SJSA1 (cell line): ENCODE results near the gene CST7. TPM values are rescaled to one million over a fixed set of nuclear protein-coding genes. Genes with fewer than 3 reads are reported as not detected.

ENCODE experiments used
- DNase-seq, 2 experiments: peaks; one replicate each; pipeline ENCODE4 v3.0.0-alpha.2; 2015 to 2020; ENCODE audit warnings: low spot score in 2 of 2, low read depth in 1 of 2
- H3K27ac ChIP-seq: fragments of 250-450 bp; sonication (Bioruptor Pico); 2 replicates; pipeline ENCODE4 v1.5.1; 2020; ENCODE audit warnings: mild to moderate bottlenecking, moderate library complexity
- H3K27me3 ChIP-seq: fragments of 250-450 bp; sonication (Bioruptor Pico); replicated peaks from 2 replicates; pipeline ENCODE4 v1.5.1; 2020; ENCODE audit warnings: mild to moderate bottlenecking, moderate library complexity
- H3K36me3 ChIP-seq: fragments of 250-450 bp; sonication (Bioruptor Pico); 2 replicates; pipeline ENCODE4 v1.5.1; 2020; ENCODE audit warnings: mild to moderate bottlenecking
- H3K4me1 ChIP-seq: fragments of 250-450 bp; sonication (Bioruptor Pico); replicated peaks from 2 replicates; pipeline ENCODE4 v1.6.1; 2021; ENCODE audit warnings: mild to moderate bottlenecking
- H3K4me3 ChIP-seq: fragments of 250-450 bp; sonication (Bioruptor Pico); 2 replicates; pipeline ENCODE4 v1.5.1; 2020; ENCODE audit warnings: mild to moderate bottlenecking
- H3K9me3 ChIP-seq: fragments of 250-450 bp; sonication (Bioruptor Pico); replicated peaks from 2 replicates; pipeline ENCODE4 v1.5.1; 2020; ENCODE audit warnings: mild to moderate bottlenecking
- total RNA-seq: library from RNA; depleted of rRNA; stranded (reverse); fragments of >200 nt; shearing (Covaris generic); gene quantifications from 2 replicates; pipeline ENCODE4 v1.2.3, GENCODE V29; 2014

The CST7 gene
- total RNA-seq, 1 experiment from 2014 or later, result not detected

DNA sequence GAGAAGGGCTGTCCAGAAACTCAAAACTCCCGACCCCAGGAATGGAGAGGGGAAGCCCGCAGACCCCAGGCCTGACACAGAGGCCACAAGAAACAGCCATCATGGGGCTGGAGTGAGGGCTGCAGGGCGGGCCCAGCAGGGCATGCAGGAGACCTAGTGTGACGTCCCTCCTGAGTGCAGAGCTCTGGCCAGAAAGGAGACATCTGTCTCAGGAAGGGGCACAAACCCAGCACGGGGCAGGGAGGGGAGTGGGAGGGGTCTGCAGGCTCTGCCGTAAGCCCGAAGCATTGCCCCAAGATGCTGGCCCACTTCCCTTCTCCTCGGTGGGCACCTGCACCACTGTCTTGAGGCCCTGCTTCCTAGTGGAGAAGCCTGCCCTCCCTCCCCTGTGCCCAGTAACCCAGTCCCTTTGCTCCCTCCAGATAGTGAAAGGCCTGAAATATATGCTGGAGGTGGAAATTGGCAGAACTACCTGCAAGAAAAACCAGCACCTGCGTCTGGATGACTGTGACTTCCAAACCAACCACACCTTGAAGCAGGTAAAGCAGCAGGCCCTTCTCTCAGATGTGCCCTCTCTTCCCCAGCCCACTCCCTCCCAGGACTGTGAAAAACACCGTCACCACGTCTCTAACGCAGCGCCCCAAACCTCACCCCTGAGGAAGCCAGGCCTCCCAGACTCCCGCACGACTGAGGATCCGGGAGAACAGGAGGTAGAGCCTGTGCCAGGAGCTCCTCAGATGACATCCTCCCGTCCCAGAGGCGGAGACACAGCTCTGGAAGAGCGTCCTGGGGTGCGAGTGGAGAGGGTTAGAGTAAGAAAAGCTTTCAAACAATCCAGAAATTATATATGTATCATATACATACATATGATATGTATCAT lies 9.7 kb downstream of the CST7 start:
- H3K4me3 ChIP-seq, result no peak overlapping the region
- peaks cover 20% of the 10 kb centered on the region for H3K36me3 ChIP-seq
- DNase-seq, result peak in 1 of 2 experiments; percentile 32
- no peaks in the 10 kb centered on the region for H3K9me3 ChIP-seq
- H3K27ac ChIP-seq, result no peak overlapping the region
- no peaks in the 10 kb centered on the region for H3K4me1 ChIP-seq
- H3K27me3 ChIP-seq, result no peaks in the 10 kb centered on the region

DNA sequence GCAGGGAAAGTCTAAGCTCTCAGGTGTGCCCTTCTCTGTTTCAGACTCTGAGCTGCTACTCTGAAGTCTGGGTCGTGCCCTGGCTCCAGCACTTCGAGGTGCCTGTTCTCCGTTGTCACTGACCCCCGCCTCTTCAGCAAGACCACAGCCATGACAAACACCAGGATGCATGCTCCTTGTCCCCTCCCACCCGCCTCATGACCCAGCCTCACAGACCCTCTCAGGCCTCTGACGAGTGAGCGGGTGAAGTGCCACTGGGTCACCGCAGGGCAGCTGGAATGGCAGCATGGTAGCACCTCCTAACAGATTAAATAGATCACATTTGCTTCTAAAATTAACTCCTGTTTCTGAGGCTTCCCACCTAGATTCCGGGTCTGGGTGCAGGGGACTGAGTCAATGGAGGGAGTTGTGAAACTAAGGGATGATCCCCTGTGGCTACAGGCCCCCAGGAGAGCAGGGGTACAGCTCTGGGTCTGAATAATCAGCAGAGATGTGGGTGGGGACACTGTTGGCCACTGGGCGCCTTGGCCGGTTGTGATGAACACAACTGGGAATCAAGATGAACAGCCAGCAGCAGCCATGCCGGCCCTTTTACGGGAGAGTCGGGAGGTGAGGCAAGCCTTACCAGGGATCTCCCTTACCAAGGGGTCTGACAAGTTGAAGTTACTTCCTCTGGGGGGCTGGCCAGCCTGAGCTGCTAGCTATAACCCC lies 10.7 kb downstream of the CST7 start:
- peak in 1 of 2 experiments; percentile 30 for DNase-seq
- no peak overlapping the region for H3K27ac ChIP-seq
- H3K4me1 ChIP-seq, result no peaks in the 10 kb centered on the region
- H3K27me3 ChIP-seq, result no peaks in the 10 kb centered on the region
- H3K9me3 ChIP-seq, result no peaks in the 10 kb centered on the region
- H3K4me3 ChIP-seq, result no peak overlapping the region
- H3K36me3 ChIP-seq, result peaks cover 21% of the 10 kb centered on the region

DNA sequence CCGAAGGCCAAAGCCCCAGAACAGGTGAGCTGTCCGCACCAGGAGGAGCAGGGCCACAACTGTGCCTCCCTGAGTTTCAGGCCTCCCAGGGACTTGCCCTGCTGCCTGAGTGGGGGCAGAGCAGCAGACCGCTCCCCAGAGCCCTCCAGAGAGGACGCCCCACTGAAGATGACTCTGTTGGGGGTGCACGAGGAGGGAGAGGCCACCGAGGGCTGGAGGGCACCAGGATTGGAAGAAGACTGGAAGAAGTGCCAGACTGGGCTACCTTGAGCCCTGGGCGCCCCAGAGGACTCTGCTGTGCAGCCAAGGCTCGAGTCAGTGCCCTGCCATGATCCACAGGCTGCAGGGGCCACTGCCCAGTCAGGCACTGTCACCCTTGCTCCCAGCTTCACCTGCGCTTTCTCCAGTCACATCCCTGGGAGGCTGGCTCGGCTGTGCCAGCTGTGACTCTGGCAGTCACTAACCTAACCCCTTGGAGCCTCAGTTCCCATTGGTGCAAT lies 11.3 kb downstream of the CST7 start:
- no peaks in the 10 kb centered on the region for H3K9me3 ChIP-seq
- H3K4me3 ChIP-seq, result no peak overlapping the region
- H3K27me3 ChIP-seq, result no peaks in the 10 kb centered on the region
- peaks cover 24% of the 10 kb centered on the region for H3K36me3 ChIP-seq
- peak in 1 of 2 experiments; percentile 32 for DNase-seq
- no peak overlapping the region for H3K27ac ChIP-seq
- no peaks in the 10 kb centered on the region for H3K4me1 ChIP-seq

DNA sequence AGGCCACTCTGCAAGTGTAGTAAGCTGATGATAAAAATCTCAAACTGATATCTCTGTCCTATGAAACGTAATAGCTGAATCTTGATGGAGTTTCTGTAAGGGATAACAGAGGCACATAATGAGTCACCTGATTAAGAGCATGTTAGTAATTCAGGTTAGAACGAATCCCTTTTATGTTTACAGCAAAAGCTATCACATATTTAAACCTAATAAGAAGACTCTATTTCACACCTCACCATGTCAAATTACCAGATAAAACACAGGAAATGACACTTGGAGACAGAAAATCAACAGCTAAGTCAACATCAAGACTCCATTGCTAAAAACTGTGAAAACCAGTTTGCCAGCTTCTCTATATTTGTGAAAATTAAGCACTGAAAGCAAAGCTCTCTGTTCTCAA lies 11.8 kb downstream of the CST7 start:
- no peaks in the 10 kb centered on the region for H3K9me3 ChIP-seq
- no peak overlapping the region for H3K27ac ChIP-seq
- no peaks in the 10 kb centered on the region for H3K27me3 ChIP-seq
- H3K4me3 ChIP-seq, result no peak overlapping the region
- no peak for DNase-seq
- peaks cover 30% of the 10 kb centered on the region for H3K36me3 ChIP-seq
- no peaks in the 10 kb centered on the region for H3K4me1 ChIP-seq

DNA sequence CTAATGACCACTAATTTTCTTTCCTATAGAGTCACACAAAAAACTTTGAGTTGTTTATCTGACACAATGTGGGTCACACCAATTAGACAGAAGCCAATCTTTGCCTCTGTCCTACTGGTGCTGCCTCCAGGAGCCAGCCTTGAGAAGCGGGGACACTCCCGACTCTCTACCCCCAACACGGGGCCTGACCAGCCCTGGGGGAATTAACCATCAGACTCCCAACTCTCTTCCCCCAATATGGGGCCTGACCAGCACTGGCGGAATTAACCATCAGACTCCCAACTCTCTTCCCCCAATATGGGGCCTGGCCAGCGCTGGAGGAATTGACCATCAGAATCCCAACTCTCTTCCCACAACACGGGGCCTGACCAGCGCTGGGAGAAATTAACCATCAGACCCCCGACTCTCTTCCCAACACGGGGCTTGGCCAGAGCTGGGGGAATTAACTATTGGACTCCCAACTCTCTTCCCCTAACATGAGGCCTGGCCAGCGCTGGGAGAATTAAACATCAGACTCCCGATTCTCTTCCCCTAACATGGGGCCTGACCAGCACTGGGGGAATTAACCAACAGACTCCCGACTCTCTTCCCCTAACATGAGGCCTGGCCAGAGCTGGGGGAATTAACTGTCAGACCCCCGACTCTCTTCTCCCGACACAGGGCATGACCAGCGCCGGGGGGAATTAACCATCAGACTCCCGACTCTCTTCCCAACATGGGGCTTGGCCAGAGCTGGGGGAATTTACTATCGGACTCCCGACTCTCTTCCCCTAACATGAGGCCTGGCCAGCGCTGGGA lies 12.5 kb downstream of the CST7 start:
- no peaks in the 10 kb centered on the region for H3K9me3 ChIP-seq
- H3K4me1 ChIP-seq, result no peaks in the 10 kb centered on the region
- no peak overlapping the region for H3K27ac ChIP-seq
- H3K27me3 ChIP-seq, result no peaks in the 10 kb centered on the region
- peaks cover 34% of the 10 kb centered on the region for H3K36me3 ChIP-seq
- DNase-seq, result peak in 1 of 2 experiments; percentile 30
- H3K4me3 ChIP-seq, result no peak overlapping the region

DNA sequence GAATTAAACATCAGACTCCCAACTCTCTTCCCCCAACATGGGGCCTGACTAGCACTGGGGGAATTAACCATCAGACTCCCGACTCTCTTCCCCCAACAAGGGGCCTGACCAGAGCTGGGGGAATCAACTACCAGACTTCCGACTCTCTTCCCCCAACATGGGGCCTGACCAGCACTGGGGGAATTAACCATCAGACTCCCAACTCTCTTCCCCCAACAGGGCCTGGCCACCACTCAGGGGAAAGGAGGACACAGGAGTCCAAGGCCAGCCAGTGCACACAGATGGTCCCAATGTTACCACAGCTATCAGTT lies 13.1 kb downstream of the CST7 start:
- H3K27ac ChIP-seq, result no peak overlapping the region
- no peaks in the 10 kb centered on the region for H3K27me3 ChIP-seq
- peaks cover 37% of the 10 kb centered on the region for H3K36me3 ChIP-seq
- peak in 1 of 2 experiments; percentile 20 for DNase-seq
- H3K4me3 ChIP-seq, result no peak overlapping the region
- no peaks in the 10 kb centered on the region for H3K4me1 ChIP-seq
- H3K9me3 ChIP-seq, result no peaks in the 10 kb centered on the region

DNA sequence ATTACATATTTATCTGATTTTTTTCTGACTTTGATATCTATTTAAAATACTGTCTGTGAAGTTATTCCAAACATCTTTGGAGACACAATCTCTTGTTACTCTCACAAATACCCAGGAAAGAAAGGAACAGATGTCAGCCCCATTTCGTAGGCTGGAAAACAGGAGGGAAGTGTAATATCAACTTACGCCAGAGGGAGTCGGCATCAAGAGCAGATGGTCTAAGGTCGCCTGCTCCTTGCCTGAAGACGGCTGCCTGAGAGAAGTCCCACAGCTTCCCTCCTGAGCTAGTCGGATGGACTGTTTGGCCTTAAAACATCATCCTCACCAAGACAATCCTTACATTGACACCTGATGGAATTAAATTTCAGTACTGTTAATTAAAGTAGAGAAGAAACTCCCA lies 13.4 kb downstream of the CST7 start:
- Histone ChIP-seq H3K27ac (no peak overlapping the region), H3K4me1 (no peaks in the 10 kb centered on the region), H3K9me3 (no peaks in the 10 kb centered on the region), H3K27me3 (no peaks in the 10 kb centered on the region), H3K36me3 (peaks cover 40% of the 10 kb centered on the region), H3K4me3 (no peak overlapping the region)
- DNase-seq, result no peak

DNA sequence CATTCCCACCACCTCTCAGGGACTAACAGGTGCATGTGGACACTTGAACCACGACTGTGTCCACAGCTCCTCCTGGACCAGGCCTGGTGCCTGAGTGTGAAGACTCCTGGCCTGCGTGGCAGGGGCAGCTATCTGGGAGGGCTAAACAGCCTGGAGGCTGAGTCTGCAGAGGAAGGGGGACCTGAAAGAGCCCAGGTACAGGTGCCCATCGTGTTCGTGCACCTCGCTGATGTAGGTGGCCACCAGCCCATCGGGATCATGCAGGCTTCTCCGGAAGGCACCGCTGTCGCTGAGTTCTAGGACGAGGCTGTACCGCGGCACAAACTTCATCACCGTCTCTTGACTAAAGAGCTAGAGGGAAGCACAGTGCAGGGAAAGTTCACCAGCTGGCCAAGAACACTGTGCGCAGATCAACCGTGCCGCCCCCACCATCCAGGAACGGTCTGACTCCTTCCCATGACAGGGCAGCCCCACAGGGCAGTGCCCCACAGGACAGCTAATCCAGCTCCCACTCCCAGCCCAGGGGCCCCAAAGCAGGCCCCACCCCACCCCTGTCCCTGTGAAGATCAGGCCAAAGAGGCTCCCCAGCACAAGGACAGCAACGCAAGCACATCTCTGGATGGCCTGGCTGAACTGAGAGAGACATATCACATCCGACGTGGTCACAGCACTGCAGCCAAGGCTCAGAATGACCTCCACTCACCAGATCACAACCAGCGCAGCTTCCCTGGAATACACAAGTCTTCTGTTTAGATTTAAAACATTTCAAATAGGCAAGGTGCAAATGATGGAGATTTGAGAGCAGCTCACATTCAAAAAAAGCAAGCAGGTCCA lies 14.8 kb downstream of the CST7 start:
- H3K27ac ChIP-seq, result no peak overlapping the region
- H3K4me3 ChIP-seq, result no peak overlapping the region
- H3K4me1 ChIP-seq, result no peaks in the 10 kb centered on the region
- H3K36me3 ChIP-seq, result peaks cover 50% of the 10 kb centered on the region
- peak in 1 of 2 experiments; percentile 41 for DNase-seq
- no peaks in the 10 kb centered on the region for H3K9me3 ChIP-seq
- no peaks in the 10 kb centered on the region for H3K27me3 ChIP-seq

DNA sequence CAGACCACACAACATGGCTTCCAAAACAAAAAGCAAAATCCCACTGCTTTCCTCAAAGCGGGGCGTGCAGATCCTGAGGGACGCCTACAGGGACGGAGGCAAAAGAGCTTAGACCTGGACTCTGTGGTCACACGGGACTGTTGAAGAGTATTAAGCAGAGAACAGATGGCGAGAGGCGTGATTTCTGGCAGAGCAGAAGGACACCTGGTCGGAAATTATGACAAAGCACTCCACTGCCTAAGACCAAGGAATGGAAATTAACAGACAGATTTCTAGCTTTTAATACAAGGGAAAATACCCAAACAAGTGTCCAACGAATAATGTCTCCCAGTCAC lies 15.4 kb downstream of the CST7 start:
- peak in 1 of 2 experiments; percentile 20 for DNase-seq
- Histone ChIP-seq H3K4me3 (no peak overlapping the region), H3K4me1 (no peaks in the 10 kb centered on the region), H3K27me3 (no peaks in the 10 kb centered on the region), H3K9me3 (no peaks in the 10 kb centered on the region), H3K27ac (no peak overlapping the region), H3K36me3 (peaks cover 56% of the 10 kb centered on the region)

DNA sequence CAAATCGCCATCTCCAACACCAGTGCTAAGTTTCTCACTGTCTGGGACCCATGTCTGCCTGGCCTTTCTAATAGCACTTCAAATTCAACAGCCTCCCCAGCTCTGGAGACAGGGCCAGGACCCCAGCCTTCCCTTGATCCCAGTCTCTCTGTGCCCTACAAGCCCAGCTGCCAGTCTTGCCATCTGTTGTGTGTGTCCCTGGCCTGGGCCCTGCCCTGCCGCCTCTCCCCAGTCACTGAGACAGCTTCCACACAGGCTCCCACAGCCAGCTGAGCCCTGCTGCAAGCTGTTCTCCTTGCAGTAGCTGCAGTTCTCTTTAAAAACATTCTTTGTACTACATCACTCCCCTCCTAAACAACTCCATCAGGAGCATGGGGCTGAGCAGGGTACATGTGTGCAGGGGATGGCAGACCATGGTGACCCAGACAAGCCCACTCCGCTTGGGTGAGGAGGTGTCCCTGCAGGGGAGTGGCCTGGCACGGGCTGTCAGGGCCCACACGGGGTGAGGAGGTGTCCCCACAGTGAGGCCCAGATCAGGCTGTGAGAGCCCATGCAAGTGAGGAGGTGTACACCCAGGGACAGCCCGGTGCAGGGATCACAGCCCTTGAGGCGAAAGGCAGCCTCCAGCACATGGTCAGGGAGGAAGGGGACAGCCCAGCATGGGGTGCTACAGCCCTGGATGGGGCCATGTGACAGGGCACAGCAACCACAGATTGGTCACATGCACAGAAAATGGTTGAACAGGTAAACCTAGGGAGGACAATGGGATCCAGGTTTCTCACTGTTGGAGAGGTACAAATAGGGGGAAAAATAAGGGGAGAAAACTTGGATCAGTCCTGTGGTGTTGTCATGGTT lies 16.2 kb downstream of the CST7 start:
- Histone ChIP-seq H3K9me3 (no peaks in the 10 kb centered on the region), H3K27me3 (no peaks in the 10 kb centered on the region), H3K36me3 (peaks cover 64% of the 10 kb centered on the region), H3K4me1 (no peaks in the 10 kb centered on the region), H3K4me3 (no peak overlapping the region), H3K27ac (no peak overlapping the region)
- DNase-seq, result peak in 1 of 2 experiments; percentile 30

DNA sequence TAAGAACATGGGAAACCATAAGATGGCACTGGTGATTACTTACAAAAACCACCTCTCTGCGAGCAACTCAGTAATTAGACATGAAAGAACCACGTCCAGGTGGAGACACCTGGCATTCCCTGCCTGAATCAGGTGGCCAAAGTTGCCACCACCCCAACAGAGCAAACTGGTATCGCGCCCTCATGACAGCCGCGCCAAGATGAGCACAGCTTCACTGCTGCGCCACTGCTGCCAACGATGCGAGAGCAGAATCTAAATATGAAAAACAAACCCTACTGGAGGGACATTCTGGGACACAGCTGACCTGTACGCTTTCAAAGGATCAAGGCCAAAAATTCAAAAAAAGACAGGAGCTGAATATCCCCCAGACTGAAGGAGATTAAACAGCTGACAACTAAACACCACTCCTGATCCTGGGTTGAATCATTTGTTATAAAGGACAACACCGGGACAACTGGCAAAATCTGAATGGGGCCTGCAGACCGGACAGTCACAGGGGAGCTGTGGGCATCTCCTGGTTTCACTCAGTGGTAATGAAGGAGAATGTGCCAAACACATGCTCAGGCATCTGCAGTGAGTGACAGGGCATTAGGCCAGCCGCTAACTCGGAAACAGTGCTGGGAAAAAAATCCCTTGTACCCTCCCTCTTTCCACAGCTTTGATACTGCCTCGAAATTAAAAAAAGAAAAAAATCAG lies 17.4 kb downstream of the CST7 start:
- no peak overlapping the region for H3K4me3 ChIP-seq
- H3K27ac ChIP-seq, result no peak overlapping the region
- H3K27me3 ChIP-seq, result no peaks in the 10 kb centered on the region
- no peaks in the 10 kb centered on the region for H3K9me3 ChIP-seq
- no peaks in the 10 kb centered on the region for H3K4me1 ChIP-seq
- peak in 1 of 2 experiments; percentile 28 for DNase-seq
- H3K36me3 ChIP-seq, result peaks cover 64% of the 10 kb centered on the region

DNA sequence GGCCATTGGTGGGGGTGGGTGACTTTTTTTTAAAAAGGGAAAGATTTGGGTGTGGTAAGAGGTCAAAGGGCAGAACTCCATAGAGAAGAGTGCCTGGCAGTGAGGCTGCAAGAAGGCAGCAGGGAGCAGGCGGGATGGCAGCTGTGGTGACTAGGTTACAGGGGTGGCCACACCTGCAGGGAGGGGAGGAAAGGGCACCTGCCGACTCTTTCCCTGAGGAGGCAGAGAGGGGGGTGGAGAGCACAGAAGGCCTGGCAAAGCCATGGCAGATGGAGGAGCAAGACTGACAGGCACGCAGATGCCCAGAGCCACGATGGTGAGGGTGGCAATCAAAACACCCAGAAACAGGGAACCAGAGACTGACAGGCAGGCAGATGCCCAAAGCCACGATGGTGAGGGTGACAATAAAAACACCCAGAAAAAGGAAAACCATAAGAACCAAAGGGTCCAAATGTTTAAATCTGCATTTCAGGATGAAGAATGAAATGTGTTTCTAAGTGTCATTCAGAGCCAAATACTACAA lies 19.3 kb downstream of the CST7 start:
- Histone ChIP-seq H3K27ac (no peak overlapping the region), H3K4me3 (no peak overlapping the region), H3K9me3 (no peaks in the 10 kb centered on the region), H3K27me3 (no peaks in the 10 kb centered on the region), H3K4me1 (no peaks in the 10 kb centered on the region), H3K36me3 (peaks cover 65% of the 10 kb centered on the region)
- DNase-seq, result peak in 1 of 2 experiments; percentile 30
